Sigmoid colon (tissue), 4 donors: Measurements from ENCODE around the gene MUC3A.
"Not testable (repeated sequence)": the region's sequence is repeated elsewhere in the genome, so short reads cannot be mapped to it uniquely, and the experiment has no call there.

Source experiments
- POLR2A ChIP-seq, 2 donors: fragments of 450-650 bp; IDR thresholded peaks; one replicate each; pipeline ENCODE4 v1.6.1; 2016; ENCODE audit warnings: antibody characterized with exemption in 2 of 2, mild to moderate bottlenecking in 2 of 2, moderate library complexity in 2 of 2
- POLR2AphosphoS5 ChIP-seq, 4 donors: sonication (generic); formaldehyde crosslinking; IDR thresholded peaks; one replicate each; pipeline ENCODE4 v1.6.1; 2017; ENCODE audit warnings: antibody characterized with exemption in 4 of 4
- TF ChIP-seq, protein P1 (sequence below), 4 experiments: fragments of 450-650 bp in 3 of 4; fragments of 200-600 bp in 1 of 4; IDR thresholded peaks; one replicate each; pipeline ENCODE4 v1.5.1; 2016 to 2019; ENCODE audit warnings: antibody characterized with exemption in 4 of 4, mild to moderate bottlenecking in 3 of 4, moderate library complexity in 2 of 4

- TF ChIP-seq POLR2A, POLR2AphosphoS5 (IDR thresholded peaks at IDR 0.05): not testable (repeated sequence)
- TF ChIP-seq, protein P1, sequence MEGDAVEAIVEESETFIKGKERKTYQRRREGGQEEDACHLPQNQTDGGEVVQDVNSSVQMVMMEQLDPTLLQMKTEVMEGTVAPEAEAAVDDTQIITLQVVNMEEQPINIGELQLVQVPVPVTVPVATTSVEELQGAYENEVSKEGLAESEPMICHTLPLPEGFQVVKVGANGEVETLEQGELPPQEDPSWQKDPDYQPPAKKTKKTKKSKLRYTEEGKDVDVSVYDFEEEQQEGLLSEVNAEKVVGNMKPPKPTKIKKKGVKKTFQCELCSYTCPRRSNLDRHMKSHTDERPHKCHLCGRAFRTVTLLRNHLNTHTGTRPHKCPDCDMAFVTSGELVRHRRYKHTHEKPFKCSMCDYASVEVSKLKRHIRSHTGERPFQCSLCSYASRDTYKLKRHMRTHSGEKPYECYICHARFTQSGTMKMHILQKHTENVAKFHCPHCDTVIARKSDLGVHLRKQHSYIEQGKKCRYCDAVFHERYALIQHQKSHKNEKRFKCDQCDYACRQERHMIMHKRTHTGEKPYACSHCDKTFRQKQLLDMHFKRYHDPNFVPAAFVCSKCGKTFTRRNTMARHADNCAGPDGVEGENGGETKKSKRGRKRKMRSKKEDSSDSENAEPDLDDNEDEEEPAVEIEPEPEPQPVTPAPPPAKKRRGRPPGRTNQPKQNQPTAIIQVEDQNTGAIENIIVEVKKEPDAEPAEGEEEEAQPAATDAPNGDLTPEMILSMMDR (IDR thresholded peaks at IDR 0.05): not testable (repeated sequence)
Observed at GRCh38 chr7:100994671-100995070, 45.3 kb downstream of the MUC3A start.
